Naive thymus-derived CD8-positive, alpha-beta T cell (primary cell): ENCODE results near the gene TMEM30A. TPM values are rescaled to one million over a fixed set of nuclear protein-coding genes. Genes with fewer than 3 reads are reported as not detected.

Experiments
- ATAC-seq, 2 donors: fragments of 150-1000 bp; cut with Tn5 transposase in 1 of 2; sonication (Bioruptor Pico), chemical (Tn5 transposase) in 1 of 2; 1 replicate in 1 of 2; 2 replicates in 1 of 2; pipeline ENCODE4 v1.10.0; 2021; ENCODE audit warnings: mild to moderate bottlenecking in 2 of 2, moderate library complexity in 2 of 2
- POLR2A ChIA-PET: fragments of 350-600 bp; sonication (Branson Sonifier 250); formaldehyde crosslinking; loops from one replicate; lab custom pipeline; 2021; ENCODE audit warnings: antibody characterized with exemption; lab: Charles Lee
- DNase-seq, 10 donors: peaks; one replicate each; pipeline versions ENCODE4 v3.0.0 to v3.0.0-alpha.2; 2020 to 2022
- H3K27ac Mint-ChIP-seq, 10 donors: one replicate each; pipeline ENCODE4 v1.8.0; 2020 to 2022; ENCODE audit warnings: mild to moderate bottlenecking in 10 of 10, mixed read lengths in 10 of 10, moderate library complexity in 4 of 10, inconsistent platforms in 1 of 10
- H3K27me3 Mint-ChIP-seq, 5 donors: one replicate each; pipeline ENCODE4 v1.8.0; 2021 to 2022; ENCODE audit warnings: mixed read lengths in 5 of 5
- H3K36me3 Mint-ChIP-seq, 3 donors: one replicate each; pipeline ENCODE4 v1.8.0; 2020 to 2022; ENCODE audit warnings: mixed read lengths in 3 of 3, mild to moderate bottlenecking in 2 of 3, inconsistent platforms in 1 of 3
- H3K4me1 Mint-ChIP-seq, 4 donors: one replicate each; pipeline ENCODE4 v1.8.0; 2021 to 2022; ENCODE audit warnings: mixed read lengths in 4 of 4
- H3K4me3 Mint-ChIP-seq, 10 donors: one replicate each; pipeline ENCODE4 v1.8.0; 2020 to 2022; ENCODE audit warnings: mild to moderate bottlenecking in 10 of 10, mixed read lengths in 10 of 10, moderate library complexity in 6 of 10, inconsistent platforms in 1 of 10
- H3K9me3 Mint-ChIP-seq, 9 donors: one replicate each; pipeline ENCODE4 v1.8.0; 2020 to 2022; ENCODE audit warnings: mixed read lengths in 9 of 9, mild to moderate bottlenecking in 3 of 9, inconsistent platforms in 1 of 9, moderate library complexity in 1 of 9
- polyA plus RNA-seq, 3 donors: library from polyadenylated mRNA; unstranded; fragments of 300-500 nt; fragmentation: Illumina TruSeq; gene quantifications; one replicate each; pipeline ENCODE4 v1.2.3, GENCODE V29; 2021
- total RNA-seq, 8 experiments: library from RNA in 2 of 8; stranded (reverse) in 2 of 8; gene quantifications; one replicate each; pipeline ENCODE4 v1.2.3 and lab custom pipeline; 2021 to 2026

Gene TMEM30A
- total and polyA plus RNA-seq, 5 experiments from 2014 or later = 36.8 to 68.3 (median 50.9) TPM

DNA sequence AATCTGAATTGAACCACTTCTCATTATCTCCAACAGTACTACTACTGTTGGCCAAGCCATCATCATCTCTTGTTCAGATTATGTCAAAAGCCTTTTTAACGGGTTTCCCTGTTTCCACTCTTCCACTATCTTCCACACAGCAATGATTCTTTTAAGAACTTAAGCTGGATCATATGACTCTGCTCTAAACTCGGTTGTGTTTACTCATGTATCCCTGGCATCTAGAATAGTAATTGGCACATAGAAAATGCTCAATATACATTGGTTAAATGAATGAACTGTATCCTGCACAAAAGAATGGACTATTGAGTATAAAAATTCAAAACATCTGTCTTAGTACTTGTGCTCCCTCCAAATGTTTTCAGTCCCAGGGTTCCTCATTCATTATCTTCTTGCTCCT lies 38.2 kb downstream of the TMEM30A start:
- H3K9me3 Mint-ChIP-seq = peaks cover 0 to 2% (median 0%) of the 10 kb centered on the region in 9 donors
- peaks cover 7 to 21% (median 18%) of the 10 kb centered on the region in 4 donors for H3K4me1 Mint-ChIP-seq
- ATAC-seq (no peak), DNase-seq (no peak)
- peaks cover 0 to 18% (median 0%) of the 10 kb centered on the region in 5 donors for H3K27me3 Mint-ChIP-seq
- H3K4me3 Mint-ChIP-seq = peak overlapping the region in 1 of 10 donors; percentile 16
- H3K27ac Mint-ChIP-seq = peak overlapping the region in 2 of 10 donors; percentile 21 to 38
- POLR2A ChIA-PET = no interaction called here
- H3K36me3 Mint-ChIP-seq = peaks cover 0 to 5% (median 0%) of the 10 kb centered on the region in 3 donors

DNA sequence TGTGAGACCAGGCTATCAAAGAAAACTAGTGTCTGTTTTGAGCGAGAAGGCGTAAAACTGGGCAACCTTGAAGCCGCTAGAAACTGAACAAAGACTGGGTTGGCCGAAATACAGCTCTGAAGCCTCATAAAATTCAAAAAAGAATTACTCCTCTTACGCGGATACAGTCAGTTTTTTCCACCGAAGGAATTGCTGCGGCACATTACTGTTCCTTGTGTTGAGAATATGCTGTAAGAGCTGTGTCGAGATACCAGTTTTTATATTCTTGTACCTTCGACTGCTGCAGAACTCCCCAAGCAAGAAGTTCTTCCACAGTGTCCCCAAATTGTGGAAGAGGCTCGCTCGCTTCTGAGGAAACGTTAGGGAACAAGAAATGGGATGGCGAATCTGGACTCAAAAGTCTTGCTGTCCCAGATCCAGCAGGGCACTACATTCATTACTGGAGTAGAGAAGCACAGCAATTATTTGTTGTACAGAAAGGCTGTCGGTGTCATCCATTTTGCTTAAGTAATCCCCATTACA lies 40.5 kb downstream of the TMEM30A start:
- Mint-ChIP-seq H3K27me3 (peaks cover 0 to 18% (median 0%) of the 10 kb centered on the region in 5 donors), H3K9me3 (peaks cover 0 to 2% (median 0%) of the 10 kb centered on the region in 9 donors), H3K36me3 (peaks cover 0 to 23% (median 7%) of the 10 kb centered on the region in 3 donors), H3K4me1 (peaks cover 6 to 39% (median 29%) of the 10 kb centered on the region in 4 donors), H3K27ac (peak overlapping the region; percentile 96 to 99 (median 99)), H3K4me3 (peak overlapping the region; percentile 96 to 100 (median 98))
- POLR2A ChIA-PET = interaction anchor here (0.9 to 3.1 kb wide), 6 partner anchors 11 to 1590 kb away, joined by 4 to 30 read pairs (median 8); partner anchors contain the start of genes SENP6, SLC17A5 and TMEM30A
- ATAC-seq = peak in 1 of 2 donors; percentile 29
- no peak for DNase-seq

DNA sequence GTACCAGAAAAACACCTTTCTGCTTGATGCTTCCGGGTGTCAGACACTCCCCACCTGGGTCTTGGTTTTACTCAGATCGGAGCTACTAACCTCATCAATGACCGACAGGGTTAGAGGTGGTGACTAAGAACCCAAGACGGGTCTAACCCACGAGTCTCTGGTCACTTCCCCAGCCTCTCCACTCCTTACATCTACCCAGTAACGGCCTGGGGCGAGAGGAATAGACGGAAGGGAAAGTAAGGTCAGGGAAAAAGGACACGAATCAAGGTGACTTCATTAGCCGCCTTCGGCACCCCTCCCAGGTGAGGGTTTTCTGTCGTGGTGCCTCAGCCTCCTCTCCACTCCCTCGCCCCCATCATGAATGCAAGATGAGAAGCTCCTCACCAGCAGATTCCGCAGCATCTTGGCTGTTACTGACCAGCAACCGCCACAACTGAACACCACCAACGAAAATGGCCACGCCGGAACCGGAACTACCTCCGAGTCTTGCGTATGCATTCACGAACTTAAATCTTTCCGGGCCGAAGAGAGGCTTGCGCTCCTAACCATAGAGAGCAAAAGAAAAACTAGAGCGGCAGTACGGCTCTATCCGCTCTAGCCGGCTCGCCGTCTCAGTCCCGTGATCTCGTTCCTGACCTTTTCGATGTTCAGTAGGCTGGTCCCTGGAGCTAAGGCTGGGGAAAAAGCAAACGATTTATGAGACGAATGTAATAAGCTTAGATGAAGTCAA lies 41.1 kb downstream of the TMEM30A start, which contains the start of gene COX7A2:
Gene COX7A2 (minus strand): TSS at position 469 of the 730 bp plus-strand sequence. CDS start 67 bp downstream, at position 402.
- peak within 1 kb of the TSS; percentile 96 to 100 (median 98) for H3K4me3 Mint-ChIP-seq
- H3K27me3 Mint-ChIP-seq = peaks cover 0 to 18% (median 0%) of the 10 kb centered on the region in 5 donors
- peaks cover 6 to 39% (median 31%) of the 10 kb centered on the region in 4 donors for H3K4me1 Mint-ChIP-seq
- peak within 1 kb of the TSS; percentile 96 to 99 (median 99) for H3K27ac Mint-ChIP-seq
- peaks cover 0 to 29% (median 10%) of the 10 kb centered on the region in 3 donors for H3K36me3 Mint-ChIP-seq
- ATAC-seq = peak; percentile 96 to 97
- DNase-seq = peak; percentile 64 to 92 (median 82)
- H3K9me3 Mint-ChIP-seq = peaks cover 0 to 2% (median 0%) of the 10 kb centered on the region in 9 donors
- POLR2A ChIA-PET = interaction anchor here (0.5 to 3.1 kb wide), 9 partner anchors 12 to 1589 kb away, joined by 3 to 30 read pairs (median 4); partner anchors contain the start of genes SENP6, SLC17A5 and TMEM30A

DNA sequence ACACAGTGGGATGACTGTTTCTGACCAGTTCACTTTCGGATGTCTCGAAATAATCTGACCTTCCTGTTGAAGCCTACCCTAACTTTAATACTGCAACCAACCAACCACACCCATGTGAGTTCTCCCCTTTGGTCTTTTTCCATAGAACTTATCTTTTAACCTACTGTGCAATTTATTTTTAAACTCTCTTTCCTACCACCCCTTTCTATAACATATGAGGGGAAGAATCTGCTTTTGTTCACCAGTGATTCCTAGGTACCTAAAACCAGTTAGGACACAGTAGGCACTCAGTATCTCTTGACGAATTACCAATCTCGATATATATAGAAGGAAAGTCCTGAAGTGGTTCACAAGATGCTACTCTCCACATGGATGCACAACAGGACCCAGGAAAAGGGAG lies 48.0 kb downstream of the TMEM30A start:
- H3K4me3 Mint-ChIP-seq = no peak overlapping the region
- no peak for ATAC-seq
- POLR2A ChIA-PET = interaction anchor here (0.6 kb wide), 1 partner anchor 49 kb away, joined by 5 read pairs; no protein-coding TSS in a partner anchor
- peaks cover 4 to 51% (median 10%) of the 10 kb centered on the region in 3 donors for H3K36me3 Mint-ChIP-seq
- no peak for DNase-seq
- H3K27me3 Mint-ChIP-seq = no peaks in the 10 kb centered on the region
- no peak overlapping the region for H3K27ac Mint-ChIP-seq
- H3K4me1 Mint-ChIP-seq = peaks cover 2 to 21% (median 19%) of the 10 kb centered on the region in 4 donors
- H3K9me3 Mint-ChIP-seq = no peaks in the 10 kb centered on the region

DNA sequence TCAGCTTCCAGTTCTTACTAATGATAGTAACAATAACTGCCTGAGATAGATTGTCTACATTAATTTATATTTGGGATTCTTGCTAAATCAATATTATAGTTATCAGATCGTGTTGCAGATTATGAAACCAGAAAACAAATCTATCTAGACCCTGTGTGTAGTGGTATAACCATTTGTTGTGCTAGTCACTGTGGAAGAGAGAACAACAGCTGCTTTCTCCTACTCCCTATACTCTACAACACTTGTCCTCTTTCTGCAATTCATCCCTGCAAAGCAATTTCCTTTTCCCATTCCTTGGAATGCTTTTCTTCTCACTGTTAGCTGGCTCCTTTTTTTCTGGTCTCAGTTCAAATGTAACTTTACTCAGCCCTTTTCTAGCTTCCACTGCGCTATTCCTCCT lies 49.3 kb downstream of the TMEM30A start:
- Mint-ChIP-seq H3K4me3 (no peak overlapping the region), H3K4me1 (peaks cover 0 to 11% (median 10%) of the 10 kb centered on the region in 4 donors), H3K36me3 (peaks cover 4 to 42% (median 10%) of the 10 kb centered on the region in 3 donors), H3K9me3 (no peaks in the 10 kb centered on the region), H3K27ac (peak overlapping the region in 4 of 10 donors; percentile 68 to 83 (median 70)), H3K27me3 (no peaks in the 10 kb centered on the region)
- DNase-seq (no peak), ATAC-seq (no peak)
- POLR2A ChIA-PET = no interaction called here

DNA sequence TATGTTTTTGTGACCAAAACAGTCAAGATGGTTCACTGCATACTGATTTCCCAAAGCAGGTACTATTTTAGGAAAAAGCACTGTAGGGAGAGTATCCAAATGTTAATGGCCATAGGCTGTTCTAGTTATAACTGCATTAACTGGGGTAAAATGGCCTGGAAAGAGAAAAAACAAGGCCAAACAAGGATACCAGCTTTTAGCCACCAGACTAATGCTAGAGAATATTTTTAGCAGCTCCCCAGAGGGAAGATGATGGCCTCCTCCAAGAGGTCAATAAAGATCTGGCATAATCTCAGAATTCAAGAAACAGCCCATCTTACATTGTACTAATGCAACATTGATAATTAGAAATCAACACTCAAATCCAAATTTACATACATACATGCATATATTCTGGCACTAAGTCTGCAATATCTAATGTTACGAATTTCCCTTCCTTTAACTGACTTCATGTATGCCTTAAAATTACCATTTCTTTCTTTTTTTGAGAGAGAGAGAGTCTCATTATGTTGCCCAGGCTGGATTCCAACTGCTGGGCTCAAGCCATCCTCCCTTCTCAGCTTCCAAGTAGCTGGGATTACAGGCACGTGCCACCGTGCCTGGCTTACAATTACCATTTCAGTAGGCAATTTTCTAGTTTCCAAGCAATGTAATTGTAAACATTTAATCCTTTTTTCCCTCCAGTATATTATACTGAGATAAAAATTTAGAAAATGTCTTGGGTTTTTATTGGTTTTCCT lies 50.3 kb downstream of the TMEM30A start:
- no peak for DNase-seq
- ATAC-seq = no peak
- no peak overlapping the region for H3K4me3 Mint-ChIP-seq
- H3K4me1 Mint-ChIP-seq = peaks cover 0 to 8% (median 4%) of the 10 kb centered on the region in 4 donors
- no peaks in the 10 kb centered on the region for H3K9me3 Mint-ChIP-seq
- POLR2A ChIA-PET = no interaction called here
- H3K27me3 Mint-ChIP-seq = no peaks in the 10 kb centered on the region
- peak overlapping the region in 5 of 10 donors; percentile 11 to 66 (median 33) for H3K27ac Mint-ChIP-seq
- H3K36me3 Mint-ChIP-seq = peaks cover 4 to 33% (median 5%) of the 10 kb centered on the region in 3 donors

DNA sequence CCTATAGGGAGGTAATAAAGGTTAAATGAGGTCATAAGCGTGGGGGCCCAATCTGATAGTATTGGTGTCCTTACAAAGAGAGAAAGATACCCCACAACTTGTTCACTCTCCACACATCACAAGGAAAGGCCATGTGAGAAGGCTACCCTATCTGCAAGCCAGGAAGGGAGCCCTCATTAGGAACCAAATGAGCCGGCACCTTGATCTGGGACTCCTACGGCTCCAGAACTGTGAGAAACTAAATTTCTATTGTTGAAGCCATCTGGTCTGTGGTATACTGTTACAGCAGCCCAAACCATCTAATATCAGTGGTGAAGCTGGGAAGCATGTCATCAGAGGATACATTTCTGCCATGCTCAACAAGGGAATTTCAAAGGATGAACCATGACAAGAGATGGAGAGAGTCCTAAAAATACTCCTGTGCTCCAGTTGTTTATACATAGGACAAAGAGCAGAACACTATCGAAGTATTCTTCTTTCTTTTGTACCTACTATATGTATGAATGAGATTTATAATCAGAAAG lies 51.4 kb downstream of the TMEM30A start:
- no peak for DNase-seq
- Mint-ChIP-seq H3K27ac (peak overlapping the region in 2 of 10 donors; percentile 11 to 22), H3K4me1 (peaks cover 0 to 8% (median 0%) of the 10 kb centered on the region in 4 donors), H3K36me3 (peaks cover 0 to 22% (median 4%) of the 10 kb centered on the region in 3 donors), H3K4me3 (no peak overlapping the region), H3K9me3 (no peaks in the 10 kb centered on the region), H3K27me3 (peaks cover 0 to under 1% (median 0%) of the 10 kb centered on the region in 5 donors)
- POLR2A ChIA-PET = no interaction called here
- ATAC-seq = no peak

DNA sequence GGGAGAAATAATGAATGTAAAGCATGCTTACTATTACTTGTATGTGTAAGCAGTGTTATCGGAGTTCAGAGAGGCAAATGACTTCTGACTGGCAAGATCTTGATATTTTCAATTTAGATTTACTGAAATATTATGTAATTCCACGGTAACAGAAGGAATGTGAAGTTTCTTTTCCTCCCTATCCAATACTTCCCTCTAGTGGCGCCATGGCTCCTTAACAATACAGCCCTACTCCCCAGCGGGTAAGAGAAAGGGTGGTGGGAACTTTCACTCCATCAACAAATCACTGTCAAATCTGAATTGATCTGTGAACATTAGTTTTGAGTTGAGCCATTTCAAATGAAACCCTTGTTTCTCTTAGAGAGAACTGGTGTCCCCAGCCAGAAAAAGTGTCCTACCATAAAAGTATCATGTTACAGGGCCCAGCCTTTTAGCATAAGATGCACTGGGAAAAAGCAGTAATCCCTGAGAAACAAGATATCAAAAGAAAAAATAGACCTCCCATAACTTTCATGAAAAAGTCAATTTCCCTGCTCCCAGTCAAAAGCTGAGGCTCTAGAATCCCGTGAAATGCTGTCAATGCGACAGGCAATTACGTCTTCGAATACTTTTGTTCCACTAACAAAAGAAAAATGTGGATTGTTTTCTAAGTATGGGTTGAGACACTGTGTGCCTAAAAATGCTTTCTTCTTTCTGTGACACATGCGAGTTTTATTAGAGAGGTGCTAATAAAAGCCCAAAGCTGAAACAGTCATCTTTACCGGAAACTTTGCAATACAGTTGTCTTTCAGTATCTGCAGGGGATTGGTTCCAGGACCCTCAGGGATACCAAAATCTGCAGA lies 53.9 kb downstream of the TMEM30A start:
- POLR2A ChIA-PET = no interaction called here
- Mint-ChIP-seq H3K4me1 (peaks cover 0 to 2% (median 0%) of the 10 kb centered on the region in 4 donors), H3K4me3 (no peak overlapping the region), H3K27ac (no peak overlapping the region), H3K9me3 (no peaks in the 10 kb centered on the region), H3K27me3 (peaks cover 0 to 5% (median 0%) of the 10 kb centered on the region in 5 donors), H3K36me3 (no peaks in the 10 kb centered on the region)
- DNase-seq (no peak), ATAC-seq (no peak)

DNA sequence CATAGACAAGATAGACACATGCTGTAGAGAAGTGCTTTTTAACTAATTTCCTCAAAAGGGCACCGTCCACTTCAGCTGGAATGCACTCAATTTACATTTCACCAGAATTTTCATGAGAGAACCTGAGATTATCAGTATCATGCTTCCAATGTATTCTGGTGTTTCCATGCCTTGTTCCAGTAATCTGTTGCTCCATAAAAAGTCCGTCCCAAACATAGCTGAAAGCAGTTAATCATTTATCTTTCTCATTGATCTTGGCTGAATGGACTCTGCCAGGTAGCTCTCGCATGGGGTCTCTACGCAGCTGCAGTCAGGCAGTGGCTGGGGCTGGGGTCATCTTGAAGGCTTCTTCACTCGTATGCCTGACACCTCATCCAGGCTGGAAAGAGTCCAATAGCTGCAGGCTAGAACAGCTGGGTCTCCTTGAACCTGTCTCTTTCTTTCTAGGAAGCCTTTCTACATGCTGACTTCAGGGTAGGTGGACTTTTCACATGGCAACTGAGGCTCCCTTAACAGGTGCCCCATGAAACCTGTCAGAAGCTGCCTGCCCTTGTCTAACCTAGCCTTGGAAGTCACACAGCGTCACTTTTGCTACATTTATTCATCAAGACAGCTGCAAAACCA lies 60.2 kb downstream of the TMEM30A start:
- no peaks in the 10 kb centered on the region for H3K4me1 Mint-ChIP-seq
- no peak for DNase-seq
- no peak overlapping the region for H3K27ac Mint-ChIP-seq
- ATAC-seq = no peak
- H3K27me3 Mint-ChIP-seq = peaks cover 1 to 31% (median 7%) of the 10 kb centered on the region in 5 donors
- POLR2A ChIA-PET = no interaction called here
- H3K36me3 Mint-ChIP-seq = no peaks in the 10 kb centered on the region
- H3K9me3 Mint-ChIP-seq = no peaks in the 10 kb centered on the region
- H3K4me3 Mint-ChIP-seq = no peak overlapping the region

DNA sequence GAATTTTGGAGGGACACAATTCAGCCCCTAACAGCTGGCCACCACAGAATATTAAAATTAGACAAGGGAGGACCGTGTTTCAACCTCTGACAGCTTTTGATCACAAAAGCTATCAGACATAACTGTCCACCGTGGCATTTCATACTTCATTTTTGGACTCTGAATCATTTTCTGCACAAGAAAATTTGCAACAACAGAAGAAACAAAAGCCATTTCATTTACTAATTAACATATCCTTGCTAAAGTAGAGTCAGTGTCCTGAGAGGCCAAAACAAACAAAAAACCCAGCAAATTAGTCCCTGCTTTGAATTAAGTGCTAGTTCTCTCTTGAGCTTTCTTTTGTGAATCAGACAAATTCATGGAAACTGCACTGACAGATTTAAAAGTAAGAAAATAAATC lies 61.2 kb downstream of the TMEM30A start:
- no peaks in the 10 kb centered on the region for H3K9me3 Mint-ChIP-seq
- no peak for ATAC-seq
- no peak overlapping the region for H3K27ac Mint-ChIP-seq
- H3K4me1 Mint-ChIP-seq = no peaks in the 10 kb centered on the region
- H3K27me3 Mint-ChIP-seq = peaks cover 7 to 39% (median 8%) of the 10 kb centered on the region in 5 donors
- no peaks in the 10 kb centered on the region for H3K36me3 Mint-ChIP-seq
- no peak for DNase-seq
- H3K4me3 Mint-ChIP-seq = no peak overlapping the region
- POLR2A ChIA-PET = no interaction called here

DNA sequence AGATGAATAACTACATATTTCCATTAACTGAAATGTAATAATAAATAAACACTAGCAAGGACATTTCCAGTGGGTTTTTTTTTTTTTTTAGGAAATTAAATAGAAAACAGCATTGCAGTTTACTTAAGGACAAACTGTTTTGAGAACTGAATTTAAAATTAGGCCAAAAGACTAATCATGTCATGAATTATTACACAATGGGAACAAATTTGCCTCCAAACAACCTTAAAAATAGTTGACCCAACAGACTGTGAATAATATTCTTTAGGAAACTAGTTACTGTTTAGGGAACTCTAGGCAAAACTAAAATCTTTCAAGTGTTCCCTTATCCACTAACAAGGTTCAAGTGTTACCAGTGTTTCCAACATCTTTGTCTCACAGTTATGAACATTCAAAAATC lies 62.3 kb downstream of the TMEM30A start:
- DNase-seq (no peak), ATAC-seq (no peak)
- Mint-ChIP-seq H3K27me3 (peaks cover 9 to 40% (median 17%) of the 10 kb centered on the region in 5 donors), H3K36me3 (no peaks in the 10 kb centered on the region), H3K4me1 (no peaks in the 10 kb centered on the region), H3K9me3 (no peaks in the 10 kb centered on the region), H3K27ac (no peak overlapping the region), H3K4me3 (no peak overlapping the region)
- POLR2A ChIA-PET = no interaction called here
